OCI-LY7 (cell line): ENCODE data around the gene DCUN1D5. TPM values are rescaled to one million over a fixed set of nuclear protein-coding genes. Genes with fewer than 3 reads are reported as not detected.

ENCODE experiments used
- BruUV-seq: library from RNA; stranded (reverse); fragments of 400-500 nt; replicated peaks from 2 replicates; lab custom pipeline; 2021; lab: Mats Ljungman, UMichigan
- CTCF ChIA-PET: fragments of 300-600 bp; sonication (Branson Sonifier 250); formaldehyde crosslinking; loops from one replicate; lab custom pipeline; 2022; ENCODE audit warnings: antibody characterized with exemption; ENCODE audit not compliant: unreplicated experiment; lab: Charles Lee
- POLR2A ChIA-PET: fragments of 300-600 bp; sonication (Branson Sonifier 250); formaldehyde crosslinking; loops from one replicate; lab custom pipeline; 2022; ENCODE audit warnings: antibody characterized with exemption; lab: Charles Lee
- DNase-seq: peaks from one replicate; pipeline ENCODE4 v3.0.0-alpha.2; 2015; ENCODE audit warnings: low spot score
- H2AFZ ChIP-seq: fragments of 200-600 bp; sonication (generic), shearing (Covaris generic); 2 replicates; pipeline ENCODE4 v1.6.1; 2014; ENCODE audit warnings: mild to moderate bottlenecking, antibody characterized with exemption, low read length, moderate library complexity
- H3K27ac ChIP-seq: fragments of 200-600 bp; sonication (generic); 2 replicates; pipeline ENCODE4 v1.5.1; 2014; ENCODE audit warnings: mixed run types, low read depth, mild to moderate bottlenecking, moderate library complexity, low read length, inconsistent platforms; ENCODE audit not compliant: poor library complexity, severe bottlenecking
- H3K36me3 ChIP-seq: fragments of 200-600 bp; sonication (generic); 2 replicates; pipeline ENCODE4 v1.6.1; 2014; ENCODE audit warnings: mild to moderate bottlenecking, antibody characterized with exemption, low read length, moderate library complexity, mixed read lengths; ENCODE audit not compliant: insufficient read depth
- H3K4me1 ChIP-seq: fragments of 200-600 bp; sonication (generic); 2 replicates; pipeline ENCODE4 v1.5.1; 2014; ENCODE audit warnings: mild to moderate bottlenecking, low read length; ENCODE audit not compliant: insufficient read depth, poor library complexity, severe bottlenecking
- H3K4me2 ChIP-seq: fragments of 200-600 bp; sonication (generic); 2 replicates; pipeline ENCODE4 v1.6.1; 2014; ENCODE audit warnings: mild to moderate bottlenecking, low read length
- H3K4me3 ChIP-seq: fragments of 200-600 bp; sonication (generic); 2 replicates; pipeline ENCODE4 v1.5.1; 2014; ENCODE audit warnings: mild to moderate bottlenecking, low read depth, low read length; ENCODE audit not compliant: poor library complexity, severe bottlenecking
- H3K79me2 ChIP-seq: fragments of 200-600 bp; sonication (generic); 2 replicates; pipeline ENCODE4 v1.6.1; 2016; ENCODE audit warnings: low read depth, mild to moderate bottlenecking, low read length, moderate library complexity, mixed read lengths; ENCODE audit not compliant: insufficient read depth
- H3K9me2 ChIP-seq: fragments of 200-600 bp; sonication (generic); 2 replicates; pipeline ENCODE4 v1.6.1; 2016; ENCODE audit warnings: mild to moderate bottlenecking, low read length, mixed read lengths; ENCODE audit not compliant: insufficient read depth
- H3K9me3 ChIP-seq: fragments of 200-600 bp; sonication (generic); 2 replicates; pipeline ENCODE4 v1.6.1; 2014; ENCODE audit warnings: mild to moderate bottlenecking, mixed run types, low read length, mixed read lengths
- H4K20me1 ChIP-seq: fragments of 200-600 bp; sonication (generic); 2 replicates; pipeline ENCODE4 v1.6.1; 2014; ENCODE audit warnings: mild to moderate bottlenecking, antibody characterized with exemption, low read length, moderate library complexity, mixed read lengths; ENCODE audit not compliant: insufficient read depth
- CTCF ChIP-seq: fragments of 200-600 bp; sonication (generic); conservative IDR thresholded peaks from 2 replicates; pipeline ENCODE4 v1.5.1; 2014; ENCODE audit warnings: mild to moderate bottlenecking, antibody characterized with exemption, low read length, moderate library complexity, mixed read lengths
- EZH2phosphoT487 ChIP-seq: fragments of 200-600 bp; sonication (generic); IDR thresholded peaks from 2 replicates; pipeline ENCODE4 v1.6.1; 2018; ENCODE audit warnings: low read depth, borderline replicate concordance, mild to moderate bottlenecking, mixed run types, antibody characterized with exemption, low read length, moderate library complexity, mixed read lengths
- intact Hi-C: fragments of 100-400 bp; cut with micrococcal nuclease; formaldehyde crosslinking; loops from one replicate; pipeline ENCODE4 v1.10.0; 2022; ENCODE audit not compliant: unreplicated experiment
- total RNA-seq, 2 experiments: library from RNA; depleted of rRNA in 1 of 2; stranded (reverse); fragments of >200 nt in 1 of 2; shearing (Covaris generic) in 1 of 2; gene quantifications; 2 replicates each; pipeline ENCODE4 v1.2.3, GENCODE V29; 2014 to 2022

Gene DCUN1D5
- total RNA-seq, 2 experiments from 2014 or later, result 46.4 to 70.4 TPM

DNA sequence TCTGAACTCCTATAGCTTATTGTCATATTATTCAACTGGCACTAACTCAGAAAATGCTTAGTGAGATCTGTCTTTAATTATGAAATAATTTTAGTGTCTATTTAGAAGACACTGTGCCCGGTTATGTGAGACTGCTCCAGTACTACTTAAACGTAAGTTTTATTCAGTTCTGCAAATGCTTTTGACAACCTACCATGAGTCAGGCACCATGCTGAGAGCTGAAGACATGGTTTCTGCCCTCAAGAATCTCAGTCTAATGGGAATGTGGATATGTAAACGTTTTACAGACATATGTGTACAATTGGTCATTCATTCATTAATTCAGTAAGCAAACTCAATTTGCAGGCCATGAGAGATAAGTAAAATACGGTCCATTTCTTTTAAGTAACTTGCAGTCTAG, 40.0 kb downstream of the DCUN1D5 start:
- intact Hi-C loops, result no loop called here
- Histone ChIP-seq H3K4me2 (no peak overlapping the region), H3K9me3 (no peaks in the 10 kb centered on the region), H3K36me3 (peaks cover 5% of the 10 kb centered on the region; the same call in 1 of the 2 replicates), H2AFZ (no peak overlapping the region), H3K79me2 (no peaks in the 10 kb centered on the region), H3K4me1 (no peaks in the 10 kb centered on the region), H3K4me3 (no peak overlapping the region), H3K27ac (no peak overlapping the region), H4K20me1 (no peaks in the 10 kb centered on the region), H3K9me2 (no peaks in the 10 kb centered on the region)
- POLR2A ChIA-PET, result interaction anchor here (1.2 kb wide), 1 partner anchor 57 kb away, joined by 3 read pairs; the partner anchor contains the start of gene DYNC2H1
- BruUV-seq, result no TSS peak
- TF ChIP-seq EZH2phosphoT487 (no peak), CTCF (no peak)
- CTCF ChIA-PET, result no interaction called here
- no peak for DNase-seq

DNA sequence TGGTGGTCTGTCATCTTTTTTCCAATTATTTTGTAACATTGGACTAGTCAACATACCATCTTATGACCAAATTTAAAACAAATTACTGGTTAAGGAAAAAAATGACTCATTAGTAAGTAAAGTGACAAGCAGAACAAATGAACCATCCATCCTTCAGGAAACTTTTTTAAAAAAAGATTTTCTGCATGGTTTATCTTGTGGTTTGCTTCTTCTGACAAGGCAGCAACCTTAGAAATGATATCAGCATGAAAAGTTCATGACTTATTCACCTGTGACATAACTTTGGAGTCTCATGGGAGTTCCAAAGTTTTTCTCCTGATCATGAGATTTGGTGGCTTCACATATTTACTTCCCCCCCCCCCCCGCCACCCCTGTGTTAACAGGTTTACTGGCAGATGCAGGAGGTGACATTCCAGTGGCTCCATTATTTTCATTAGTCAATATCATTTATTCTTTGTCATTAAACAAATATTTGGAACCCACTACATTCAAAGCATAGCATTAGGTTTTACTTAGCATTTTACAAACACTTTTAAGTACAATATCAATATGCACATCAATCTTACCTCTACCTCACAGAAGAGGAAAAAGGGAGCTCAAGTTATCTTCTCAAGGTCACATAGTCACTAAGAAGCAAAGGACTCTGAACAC, 40.7 kb downstream of the DCUN1D5 start:
- TF ChIP-seq EZH2phosphoT487, result no peak
- TF ChIP-seq CTCF, result no peak
- no peaks in the 10 kb centered on the region for H3K36me3 ChIP-seq
- H3K79me2 ChIP-seq, result no peaks in the 10 kb centered on the region
- BruUV-seq, result no TSS peak
- intact Hi-C loops, result no loop called here
- ChIA-PET POLR2A (no interaction called here), CTCF (no interaction called here)
- H3K9me3 ChIP-seq, result no peaks in the 10 kb centered on the region
- H2AFZ ChIP-seq, result no peak overlapping the region
- H3K4me1 ChIP-seq, result no peaks in the 10 kb centered on the region
- H3K27ac ChIP-seq, result no peak overlapping the region
- H3K9me2 ChIP-seq, result no peaks in the 10 kb centered on the region
- no peak overlapping the region for H3K4me3 ChIP-seq
- DNase-seq, result no peak
- no peaks in the 10 kb centered on the region for H4K20me1 ChIP-seq
- no peak overlapping the region for H3K4me2 ChIP-seq

GRCh38 chr11:103050351-103050750, 41.6 kb downstream of the DCUN1D5 start:
- Histone ChIP-seq H3K36me3 (no peaks in the 10 kb centered on the region), H3K79me2 (no peaks in the 10 kb centered on the region), H3K9me2 (no peaks in the 10 kb centered on the region), H3K9me3 (no peaks in the 10 kb centered on the region), H4K20me1 (no peaks in the 10 kb centered on the region), H3K27ac (no peak overlapping the region), H3K4me3 (no peak overlapping the region), H3K4me2 (no peak overlapping the region), H2AFZ (no peak overlapping the region), H3K4me1 (no peaks in the 10 kb centered on the region)
- ChIA-PET POLR2A (no interaction called here), CTCF (no interaction called here)
- BruUV-seq, result no TSS peak
- intact Hi-C loops, result no loop called here
- DNase-seq, result no peak
- TF ChIP-seq CTCF (no peak), EZH2phosphoT487 (no peak)
